CD14-positive monocyte (primary cell): ENCODE data around the gene ZNF783. TPM values are rescaled to one million over a fixed set of nuclear protein-coding genes. Genes with fewer than 3 reads are reported as not detected.

ENCODE experiments used
- DNase-seq, 3 donors: peaks; one replicate each; pipeline ENCODE4 v3.0.0-alpha.2; 2011 to 2022
- H2AFZ ChIP-seq: 2 replicates; pipeline ENCODE4 v1.6.0; 2012; ENCODE audit warnings: mild to moderate bottlenecking, low read depth, low read length, inconsistent platforms; ENCODE audit not compliant: insufficient read depth, poor library complexity, severe bottlenecking
- H3K27ac ChIP-seq, 2 donors: 1 replicate in 1 of 2; 2 replicates in 1 of 2; pipeline ENCODE4 v1.5.1; 2012 to 2013; ENCODE audit warnings: low read length in 2 of 2, control low read depth in 1 of 2, inconsistent platforms in 1 of 2, low read depth in 1 of 2, mild to moderate bottlenecking in 1 of 2
- H3K27me3 ChIP-seq, 2 donors: one replicate each; pipeline versions ENCODE4 v1.6.0 to v1.6.1; 2011 to 2013; ENCODE audit warnings: low read length in 2 of 2; ENCODE audit not compliant: control insufficient read depth in 2 of 2, insufficient read depth in 2 of 2
- H3K36me3 ChIP-seq, 2 donors: replicated peaks in 1 of 2; 1 replicate in 1 of 2; 2 replicates in 1 of 2; pipeline versions ENCODE4 v1.5.1 to v1.6.1; 2012 to 2013; ENCODE audit warnings: low read length in 2 of 2, control low read depth in 1 of 2, inconsistent platforms in 1 of 2, mild to moderate bottlenecking in 1 of 2; ENCODE audit not compliant: insufficient read depth in 2 of 2, control insufficient read depth in 1 of 2
- H3K4me1 ChIP-seq, 2 donors: 1 replicate in 1 of 2; 2 replicates in 1 of 2; pipeline versions ENCODE4 v1.5.1 to v1.6.1; 2012 to 2013; ENCODE audit warnings: low read length in 2 of 2, control low read depth in 1 of 2, inconsistent platforms in 1 of 2, mild to moderate bottlenecking in 1 of 2, moderate library complexity in 1 of 2; ENCODE audit not compliant: insufficient read depth in 2 of 2, control insufficient read depth in 1 of 2
- H3K4me2 ChIP-seq: replicated peaks from 2 replicates; pipeline ENCODE3; 2012; ENCODE audit warnings: low read length, moderate library complexity, mild to moderate bottlenecking; ENCODE audit not compliant: poor library complexity, severe bottlenecking; ENCODE audit errors: extremely low read depth
- H3K4me3 ChIP-seq, 3 experiments: fragments of 200-600 bp in 1 of 3; sonication (generic) in 1 of 3; replicated peaks in 1 of 3; 1 replicate in 2 of 3; 2 replicates in 1 of 3; pipeline ENCODE4 v1.5.1; 2011 to 2013; ENCODE audit warnings: low read length in 3 of 3, mild to moderate bottlenecking in 3 of 3, control low read depth in 2 of 3, low read depth in 2 of 3, inconsistent platforms in 1 of 3, moderate library complexity in 1 of 3
- H3K79me2 ChIP-seq: 2 replicates; pipeline ENCODE4 v1.6.0; 2012; ENCODE audit warnings: mild to moderate bottlenecking, control low read depth, inconsistent platforms, low read length, moderate library complexity; ENCODE audit not compliant: insufficient read depth
- H3K9ac ChIP-seq: 2 replicates; pipeline ENCODE4 v1.6.0; 2017; ENCODE audit warnings: low read length, mild to moderate bottlenecking; ENCODE audit not compliant: insufficient read depth, poor library complexity, severe bottlenecking
- H3K9me3 ChIP-seq, 2 donors: replicated peaks in 1 of 2; 1 replicate in 1 of 2; 2 replicates in 1 of 2; pipeline versions ENCODE4 v1.5.1 to v1.6.1; 2012 to 2013; ENCODE audit warnings: low read length in 2 of 2, control low read depth in 1 of 2; ENCODE audit not compliant: control insufficient read depth in 1 of 2, insufficient read depth in 1 of 2
- H4K20me1 ChIP-seq: 2 replicates; pipeline ENCODE4 v1.6.0; 2012; ENCODE audit warnings: mild to moderate bottlenecking, low read length, control low read depth, moderate library complexity; ENCODE audit not compliant: insufficient read depth
- H3K27ac Mint-ChIP-seq, 7 donors: one replicate each; pipeline ENCODE4 v1.8.0; 2020; ENCODE audit warnings: mild to moderate bottlenecking in 7 of 7, mixed read lengths in 7 of 7, moderate library complexity in 6 of 7, inconsistent platforms in 2 of 7
- H3K27me3 Mint-ChIP-seq, 3 donors: one replicate each; pipeline ENCODE4 v1.8.0; 2021 to 2022; ENCODE audit warnings: low read depth in 3 of 3, mild to moderate bottlenecking in 3 of 3, mixed read lengths in 3 of 3, moderate library complexity in 3 of 3, inconsistent platforms in 1 of 3
- H3K36me3 Mint-ChIP-seq, 2 donors: one replicate each; pipeline ENCODE4 v1.8.0; 2020; ENCODE audit warnings: mixed read lengths in 2 of 2, inconsistent platforms in 1 of 2, mild to moderate bottlenecking in 1 of 2
- H3K4me1 Mint-ChIP-seq: one replicate; pipeline ENCODE4 v1.8.0; 2020; ENCODE audit warnings: mild to moderate bottlenecking, mixed read lengths
- H3K4me3 Mint-ChIP-seq, 2 donors: one replicate each; pipeline ENCODE4 v1.8.0; 2020; ENCODE audit warnings: mild to moderate bottlenecking in 2 of 2, mixed read lengths in 2 of 2, moderate library complexity in 1 of 2
- H3K9me3 Mint-ChIP-seq, 7 donors: one replicate each; pipeline ENCODE4 v1.8.0; 2020 to 2022; ENCODE audit warnings: mixed read lengths in 7 of 7, mild to moderate bottlenecking in 6 of 7, moderate library complexity in 6 of 7, inconsistent platforms in 2 of 7
- WGBS: methylation state at CpG from one replicate; pipeline ENCODE4 v1.1.5; 2013; ENCODE audit warnings: missing lambda C conversion rate; ENCODE audit not compliant: insufficient coverage; 5-methylcytosine and 5-hydroxymethylcytosine counted together
- intact Hi-C, 2 donors: fragments of 100-400 bp; cut with micrococcal nuclease; formaldehyde crosslinking; loops; one replicate each; pipeline versions ENCODE4 v1.15.0 to v1.15.1; 2023
- polyA plus RNA-seq, 3 donors: library from polyadenylated mRNA; depleted of rRNA in 1 of 3; unstranded in 2 of 3; stranded (reverse) in 1 of 3; fragments of 300-500 nt in 2 of 3; fragments of >200 nt in 1 of 3; fragmentation: Illumina TruSeq in 2 of 3; gene quantifications; 1 replicate in 2 of 3; 2 replicates in 1 of 3; pipeline ENCODE4 v1.2.3, GENCODE V29; 2012 to 2021
- TF ChIP-seq, protein P1 (sequence below): fragments of 200-600 bp; IDR thresholded peaks from one replicate; pipeline ENCODE4 v1.8.0; 2022; ENCODE audit warnings: antibody characterized with exemption, mild to moderate bottlenecking

ZNF783 gene
- polyA plus RNA-seq, 3 donors: 1.2 to 16.7 (median 1.5) TPM

DNA sequence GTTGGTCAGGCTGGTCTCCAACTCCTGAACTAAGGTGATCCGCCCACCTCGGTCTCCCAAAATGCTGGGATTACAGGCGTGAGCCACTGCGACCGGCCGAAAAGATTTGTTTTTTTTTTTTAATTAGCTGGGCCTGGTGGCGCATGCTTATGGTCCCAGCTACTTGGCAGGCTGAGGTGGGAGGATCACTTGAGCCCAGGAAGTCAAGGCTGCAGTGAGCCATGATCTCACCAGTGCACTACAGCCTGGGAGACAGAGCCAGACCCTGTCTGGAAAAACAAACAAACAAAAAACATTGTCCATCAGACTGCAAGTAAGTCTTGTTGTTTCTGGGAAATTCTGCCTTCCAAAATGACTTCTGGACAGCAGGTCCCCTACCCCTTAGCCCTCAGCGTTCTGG is 38.8 kb upstream of the ZNF783 start:
- WGBS: 97% methylated on average over 4 of the region's 8 CpGs
- peaks cover 0 to 8% of the 10 kb centered on the region in 2 donors for H3K9me3 ChIP-seq
- Mint-ChIP-seq H3K27ac (no peak overlapping the region), H3K27me3 (peaks cover 0 to 2% (median 0%) of the 10 kb centered on the region in 3 donors), H3K4me1 (no peaks in the 10 kb centered on the region), H3K36me3 (peaks cover 58 to 78% of the 10 kb centered on the region in 2 donors), H3K4me3 (no peak overlapping the region), H3K9me3 (peaks cover 0 to 16% (median 4%) of the 10 kb centered on the region in 7 donors)
- H2AFZ ChIP-seq: no peak overlapping the region
- peaks cover 38 to 60% of the 10 kb centered on the region in 2 donors for H3K36me3 ChIP-seq
- H3K4me2 ChIP-seq: no peak overlapping the region
- no peaks in the 10 kb centered on the region for H3K27me3 ChIP-seq
- no peaks in the 10 kb centered on the region for H3K4me1 ChIP-seq
- H3K4me3 ChIP-seq: no peak overlapping the region
- TF ChIP-seq, protein P1, sequence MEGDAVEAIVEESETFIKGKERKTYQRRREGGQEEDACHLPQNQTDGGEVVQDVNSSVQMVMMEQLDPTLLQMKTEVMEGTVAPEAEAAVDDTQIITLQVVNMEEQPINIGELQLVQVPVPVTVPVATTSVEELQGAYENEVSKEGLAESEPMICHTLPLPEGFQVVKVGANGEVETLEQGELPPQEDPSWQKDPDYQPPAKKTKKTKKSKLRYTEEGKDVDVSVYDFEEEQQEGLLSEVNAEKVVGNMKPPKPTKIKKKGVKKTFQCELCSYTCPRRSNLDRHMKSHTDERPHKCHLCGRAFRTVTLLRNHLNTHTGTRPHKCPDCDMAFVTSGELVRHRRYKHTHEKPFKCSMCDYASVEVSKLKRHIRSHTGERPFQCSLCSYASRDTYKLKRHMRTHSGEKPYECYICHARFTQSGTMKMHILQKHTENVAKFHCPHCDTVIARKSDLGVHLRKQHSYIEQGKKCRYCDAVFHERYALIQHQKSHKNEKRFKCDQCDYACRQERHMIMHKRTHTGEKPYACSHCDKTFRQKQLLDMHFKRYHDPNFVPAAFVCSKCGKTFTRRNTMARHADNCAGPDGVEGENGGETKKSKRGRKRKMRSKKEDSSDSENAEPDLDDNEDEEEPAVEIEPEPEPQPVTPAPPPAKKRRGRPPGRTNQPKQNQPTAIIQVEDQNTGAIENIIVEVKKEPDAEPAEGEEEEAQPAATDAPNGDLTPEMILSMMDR: no peak
- no peak overlapping the region for H3K27ac ChIP-seq
- intact Hi-C loops: no loop called here
- H3K9ac ChIP-seq: no peak overlapping the region
- H4K20me1 ChIP-seq: no peaks in the 10 kb centered on the region
- no peak for DNase-seq
- no peaks in the 10 kb centered on the region for H3K79me2 ChIP-seq

DNA sequence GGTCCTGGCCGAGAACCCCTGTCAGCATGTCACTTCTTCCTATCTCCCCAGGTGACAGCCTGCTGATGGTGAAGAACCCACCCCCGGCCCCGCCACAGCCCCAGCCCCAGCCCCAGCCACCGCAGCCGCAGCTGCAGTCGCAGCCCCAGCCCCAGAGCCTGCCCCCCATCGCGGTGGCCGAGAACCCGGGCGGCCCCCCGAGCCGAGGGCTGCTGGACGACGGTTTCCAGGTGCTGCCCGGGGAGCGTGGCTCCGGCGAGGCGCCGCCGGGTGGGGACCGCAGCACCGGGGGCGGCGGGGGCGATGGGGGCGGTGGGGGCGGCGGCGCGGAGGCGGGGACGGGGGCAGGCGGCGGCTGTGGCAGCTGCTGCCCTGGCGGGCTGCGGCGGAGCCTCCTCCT is 38.2 kb upstream of the ZNF783 start:
- no peak overlapping the region for H3K4me2 ChIP-seq
- H4K20me1 ChIP-seq: no peaks in the 10 kb centered on the region
- H3K9me3 ChIP-seq: peaks cover 0 to 8% of the 10 kb centered on the region in 2 donors
- Mint-ChIP-seq H3K9me3 (peaks cover 0 to 16% (median 4%) of the 10 kb centered on the region in 7 donors), H3K4me3 (no peak overlapping the region), H3K27me3 (peaks cover 0 to 2% (median under 1%) of the 10 kb centered on the region in 3 donors), H3K27ac (no peak overlapping the region), H3K4me1 (peaks cover 3% of the 10 kb centered on the region), H3K36me3 (peaks cover 52 to 72% of the 10 kb centered on the region in 2 donors)
- TF ChIP-seq, protein P1: no peak
- no peak overlapping the region for H3K9ac ChIP-seq
- no peak overlapping the region for H3K27ac ChIP-seq
- DNase-seq: no peak
- H3K4me3 ChIP-seq: no peak overlapping the region
- intact Hi-C loops: no loop called here
- no peaks in the 10 kb centered on the region for H3K4me1 ChIP-seq
- WGBS: 95% methylated on average over 35 of the region's 39 CpGs
- no peaks in the 10 kb centered on the region for H3K27me3 ChIP-seq
- no peaks in the 10 kb centered on the region for H3K79me2 ChIP-seq
- peaks cover 36 to 54% of the 10 kb centered on the region in 2 donors for H3K36me3 ChIP-seq
- no peak overlapping the region for H2AFZ ChIP-seq
